Chondrocyte (in vitro differentiated cells): ENCODE results near the gene C12orf54. TPM values are rescaled to one million over a fixed set of nuclear protein-coding genes. Genes with fewer than 3 reads are reported as not detected.
"Not testable (repeated sequence)": the region's sequence is repeated elsewhere in the genome, so short reads cannot be mapped to it uniquely, and the experiment has no call there.

Experiments
- DNase-seq: peaks from one replicate; pipeline ENCODE4 v3.0.0; 2021; ENCODE audit warnings: mixed read lengths, low spot score
- H3K27ac Mint-ChIP-seq: one replicate; pipeline ENCODE4 v1.8.0; 2021; ENCODE audit warnings: mild to moderate bottlenecking, moderate library complexity, mixed read lengths; ENCODE audit not compliant: unreplicated experiment
- H3K27me3 Mint-ChIP-seq: 2 replicates; pipeline ENCODE4 v1.8.0; 2021; ENCODE audit warnings: low read depth, mixed read lengths
- H3K36me3 Mint-ChIP-seq: 2 replicates; pipeline ENCODE4 v1.8.0; 2021; ENCODE audit warnings: low read depth, mixed read lengths
- H3K4me1 Mint-ChIP-seq: 2 replicates; pipeline ENCODE4 v1.8.0; 2021; ENCODE audit warnings: low read depth, mild to moderate bottlenecking, mixed read lengths
- H3K4me3 Mint-ChIP-seq: one replicate; pipeline ENCODE4 v1.8.0; 2021; ENCODE audit warnings: mild to moderate bottlenecking, moderate library complexity, mixed read lengths; ENCODE audit not compliant: unreplicated experiment
- H3K9me3 Mint-ChIP-seq: 2 replicates; pipeline ENCODE4 v1.8.0; 2021; ENCODE audit warnings: low read depth, mixed read lengths
- total RNA-seq: library from RNA; stranded (reverse); gene quantifications from 3 replicates; pipeline ENCODE4 v1.2.1, GENCODE V29; 2021
- TF ChIP-seq, protein P1 (sequence below): fragments of 200-600 bp; sonication (generic); IDR thresholded peaks from 2 replicates; pipeline ENCODE4 v1.5.0; 2021; ENCODE audit warnings: antibody characterized with exemption, mild to moderate bottlenecking, moderate library complexity

The C12orf54 gene
- total RNA-seq, 1 donor from 2014 or later: not detected

- H3K27me3 Mint-ChIP-seq: peaks cover 13% of the 10 kb centered on the region
- DNase-seq: no peak
- TF ChIP-seq, protein P1, sequence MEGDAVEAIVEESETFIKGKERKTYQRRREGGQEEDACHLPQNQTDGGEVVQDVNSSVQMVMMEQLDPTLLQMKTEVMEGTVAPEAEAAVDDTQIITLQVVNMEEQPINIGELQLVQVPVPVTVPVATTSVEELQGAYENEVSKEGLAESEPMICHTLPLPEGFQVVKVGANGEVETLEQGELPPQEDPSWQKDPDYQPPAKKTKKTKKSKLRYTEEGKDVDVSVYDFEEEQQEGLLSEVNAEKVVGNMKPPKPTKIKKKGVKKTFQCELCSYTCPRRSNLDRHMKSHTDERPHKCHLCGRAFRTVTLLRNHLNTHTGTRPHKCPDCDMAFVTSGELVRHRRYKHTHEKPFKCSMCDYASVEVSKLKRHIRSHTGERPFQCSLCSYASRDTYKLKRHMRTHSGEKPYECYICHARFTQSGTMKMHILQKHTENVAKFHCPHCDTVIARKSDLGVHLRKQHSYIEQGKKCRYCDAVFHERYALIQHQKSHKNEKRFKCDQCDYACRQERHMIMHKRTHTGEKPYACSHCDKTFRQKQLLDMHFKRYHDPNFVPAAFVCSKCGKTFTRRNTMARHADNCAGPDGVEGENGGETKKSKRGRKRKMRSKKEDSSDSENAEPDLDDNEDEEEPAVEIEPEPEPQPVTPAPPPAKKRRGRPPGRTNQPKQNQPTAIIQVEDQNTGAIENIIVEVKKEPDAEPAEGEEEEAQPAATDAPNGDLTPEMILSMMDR: no peak
- H3K4me3 Mint-ChIP-seq: no peak overlapping the region
- H3K4me1 Mint-ChIP-seq: no peaks in the 10 kb centered on the region
- H3K27ac Mint-ChIP-seq: no peak overlapping the region
- H3K9me3 Mint-ChIP-seq: no peaks in the 10 kb centered on the region
- H3K36me3 Mint-ChIP-seq: no peaks in the 10 kb centered on the region
Measured at GRCh38 chr12:48512855-48513254, 30.6 kb downstream of the C12orf54 start.

DNA sequence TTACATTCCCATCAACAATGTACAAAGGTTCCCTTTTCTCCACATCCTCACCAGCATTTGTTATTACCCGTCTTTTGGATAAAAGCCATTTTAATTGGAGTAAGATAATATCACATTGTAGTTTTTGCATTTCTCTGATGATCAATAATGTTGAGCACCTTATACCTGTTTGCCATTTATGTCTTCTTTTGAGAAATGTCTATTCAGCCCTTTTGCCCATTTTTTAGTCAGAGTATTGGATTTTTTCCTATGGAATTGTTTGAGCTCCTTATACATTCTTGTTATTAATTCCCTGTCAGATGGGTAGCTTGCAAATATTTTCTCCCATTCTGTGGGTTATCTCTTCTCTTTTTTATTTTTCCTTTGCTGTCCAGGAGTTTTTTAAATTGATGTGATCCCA, 32.4 kb downstream of the C12orf54 start:
- H3K4me1 Mint-ChIP-seq: no peaks in the 10 kb centered on the region
- no peak for DNase-seq
- H3K27ac Mint-ChIP-seq: no peak overlapping the region
- H3K4me3 Mint-ChIP-seq: no peak overlapping the region
- TF ChIP-seq, protein P1: no peak
- peaks cover 10% of the 10 kb centered on the region for H3K27me3 Mint-ChIP-seq
- H3K36me3 Mint-ChIP-seq: no peaks in the 10 kb centered on the region
- no peaks in the 10 kb centered on the region for H3K9me3 Mint-ChIP-seq

DNA sequence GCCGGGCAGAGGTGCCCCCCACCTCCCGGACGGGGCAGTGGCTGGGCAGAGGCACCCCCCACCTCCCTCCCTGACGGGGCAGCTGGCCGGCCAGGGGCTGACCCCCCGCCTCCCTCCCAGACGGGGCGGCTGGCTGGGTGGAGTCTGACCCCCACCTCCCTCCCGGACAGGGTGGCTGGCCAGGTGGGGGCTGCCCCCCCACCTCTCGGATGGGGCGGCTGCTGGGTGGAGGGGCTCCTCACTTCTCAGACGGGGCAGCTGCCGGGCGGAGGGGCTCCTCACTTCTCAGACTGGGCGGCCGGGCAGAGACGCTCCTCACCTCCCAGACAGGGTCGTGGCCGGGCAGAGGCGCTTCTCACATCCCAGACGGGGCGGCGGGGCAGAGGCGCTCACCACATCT, 38.1 kb downstream of the C12orf54 start:
- H3K9me3 Mint-ChIP-seq, H3K27ac Mint-ChIP-seq, DNase-seq, H3K4me3 Mint-ChIP-seq, H3K4me1 Mint-ChIP-seq, H3K27me3 Mint-ChIP-seq, H3K36me3 Mint-ChIP-seq: not testable (repeated sequence)

GRCh38 chr12:48525332-48525731, 43.0 kb downstream of the C12orf54 start, which contains the start of gene OR8S1:
Gene OR8S1 (plus strand): TSS chr12:48525632. CDS start chr12:48525632, 0 bp downstream.
- no peak within 1 kb of the TSS for H3K4me3 Mint-ChIP-seq

GRCh38 chr12:48527891-48528670, 45.8 kb downstream of the C12orf54 start:
- Mint-ChIP-seq H3K27me3 (peaks cover 14% of the 10 kb centered on the region), H3K36me3 (no peaks in the 10 kb centered on the region), H3K4me3 (no peak overlapping the region), H3K9me3 (no peaks in the 10 kb centered on the region), H3K4me1 (no peaks in the 10 kb centered on the region), H3K27ac (no peak overlapping the region)
- TF ChIP-seq, protein P1: no peak
- no peak for DNase-seq

More at GRCh38 chr12:48525332-48525731, 43.0 kb downstream of the C12orf54 start, which contains the start of gene OR8S1:
- H3K9me3 Mint-ChIP-seq: no peaks in the 10 kb centered on the region
- DNase-seq: no peak
- TF ChIP-seq, protein P1: no peak
- H3K4me1 Mint-ChIP-seq: no peaks in the 10 kb centered on the region
- no peaks in the 10 kb centered on the region for H3K36me3 Mint-ChIP-seq
- no peak within 1 kb of the TSS for H3K27ac Mint-ChIP-seq
- H3K27me3 Mint-ChIP-seq: peaks cover 4% of the 10 kb centered on the region

DNA sequence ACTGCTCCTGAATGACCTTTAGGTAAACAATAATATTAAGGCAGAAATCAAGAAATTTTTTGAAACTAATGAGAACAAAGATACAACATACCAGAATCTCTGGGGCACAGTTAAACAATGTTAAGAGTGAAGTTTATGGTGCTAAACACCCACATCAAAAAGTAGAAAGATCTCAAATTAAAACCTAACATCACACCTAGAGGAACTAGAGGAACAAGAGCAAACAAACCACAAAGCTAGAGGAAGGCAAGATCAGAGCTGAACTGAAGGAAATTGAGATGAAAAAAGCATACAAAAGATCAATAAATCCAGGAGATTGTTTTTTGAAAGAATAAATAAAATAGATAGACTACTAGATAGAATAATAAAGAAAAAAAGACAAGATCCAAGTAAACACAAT, 50.3 kb downstream of the C12orf54 start:
- TF ChIP-seq, protein P1: no peak
- no peak overlapping the region for H3K27ac Mint-ChIP-seq
- DNase-seq: no peak
- H3K36me3 Mint-ChIP-seq: no peaks in the 10 kb centered on the region
- H3K27me3 Mint-ChIP-seq: peaks cover 10% of the 10 kb centered on the region
- H3K9me3 Mint-ChIP-seq: peaks cover 15% of the 10 kb centered on the region
- H3K4me1 Mint-ChIP-seq: no peaks in the 10 kb centered on the region
- H3K4me3 Mint-ChIP-seq: no peak overlapping the region
